HEK293 (cell line): ENCODE results near the gene SUPT3H.

Experiments
- CTCF ChIA-PET: fragments of 350-600 bp; formaldehyde crosslinking; extraction: SDS; loops from one replicate; lab custom pipeline; 2021; ENCODE audit warnings: antibody characterized with exemption; lab: Yijun Ruan, JAX
- POLR2A ChIA-PET: fragments of 300-600 bp; formaldehyde crosslinking; extraction: SDS; loops from one replicate; lab custom pipeline; 2020; ENCODE audit warnings: antibody characterized with exemption, inconsistent platforms; lab: Yijun Ruan, JAX
- H3K27ac ChIP-seq: fragments of 200-500 bp; sonication (Bioruptor generic); 2 replicates; pipeline ENCODE4 v1.5.1; 2014; ENCODE audit warnings: low read depth, low read length, control low read depth, inconsistent platforms; ENCODE audit errors: extremely low read depth
- H3K36me3 ChIP-seq, 2 experiments: fragments of 200-500 bp in 1 of 2; sonication (Bioruptor generic) in 1 of 2; 1 replicate in 1 of 2; 2 replicates in 1 of 2; pipeline ENCODE4 v1.5.1; 2014 to 2017; ENCODE audit warnings: inconsistent platforms in 2 of 2, low read length in 2 of 2; ENCODE audit not compliant: control insufficient read depth in 2 of 2, insufficient read depth in 1 of 2
- H3K4me1 ChIP-seq: fragments of 200-500 bp; sonication (Bioruptor generic); 2 replicates; pipeline ENCODE4 v1.5.1; 2014; ENCODE audit warnings: mild to moderate bottlenecking, low read length, inconsistent platforms; ENCODE audit not compliant: control insufficient read depth, insufficient read depth
- H3K4me3 ChIP-seq: 2 replicates; pipeline ENCODE4 v1.5.1; 2011; ENCODE audit warnings: low read depth, mild to moderate bottlenecking, control low read depth, low read length, moderate library complexity
- H3K9me3 ChIP-seq: fragments of 200-500 bp; sonication (Bioruptor generic); 2 replicates; pipeline ENCODE4 v1.5.1; 2014; ENCODE audit warnings: low read depth, low read length, inconsistent platforms; ENCODE audit not compliant: control insufficient read depth, insufficient read depth
- GLIS2 ChIP-seq: fragments of 450-650 bp; formaldehyde crosslinking; IDR thresholded peaks from 2 replicates; pipeline ENCODE4 v1.5.1; 2016; ENCODE audit warnings: missing biosample characterization, missing genetic modification characterization
- KLF9 ChIP-seq: fragments of 450-650 bp; formaldehyde crosslinking; IDR thresholded peaks from 2 replicates; pipeline ENCODE4 v1.5.1; 2016; ENCODE audit warnings: missing biosample characterization, missing genetic modification characterization, low read depth
- SP2 ChIP-seq: fragments of 450-650 bp; formaldehyde crosslinking; IDR thresholded peaks from 2 replicates; pipeline ENCODE4 v1.5.1; 2016; ENCODE audit warnings: missing biosample characterization, missing genetic modification characterization
- ZBTB20 ChIP-seq: fragments of 450-650 bp; formaldehyde crosslinking; IDR thresholded peaks from 2 replicates; pipeline ENCODE4 v1.5.1; 2016; ENCODE audit warnings: missing biosample characterization, missing genetic modification characterization
- ZBTB6 ChIP-seq: fragments of 450-650 bp; formaldehyde crosslinking; IDR thresholded peaks from 2 replicates; pipeline ENCODE4 v1.5.1; 2017; ENCODE audit warnings: missing biosample characterization, missing genetic modification characterization
- ZNF211 ChIP-seq: fragments of 450-650 bp; formaldehyde crosslinking; IDR thresholded peaks from 2 replicates; pipeline ENCODE4 v1.5.1; 2016; ENCODE audit warnings: low read depth, missing biosample characterization, missing genetic modification characterization
- ZNF292 ChIP-seq: fragments of 450-650 bp; formaldehyde crosslinking; IDR thresholded peaks from 2 replicates; pipeline ENCODE4 v1.5.1; 2016; ENCODE audit warnings: low read depth, missing biosample characterization, missing genetic modification characterization, borderline replicate concordance
- ZNF341 ChIP-seq: fragments of 450-650 bp; formaldehyde crosslinking; IDR thresholded peaks from 2 replicates; pipeline ENCODE4; 2016; ENCODE audit warnings: low read depth, missing biosample characterization, missing genetic modification characterization
- ZNF433 ChIP-seq: fragments of 450-650 bp; formaldehyde crosslinking; IDR thresholded peaks from 2 replicates; pipeline ENCODE4 v1.5.1; 2016; ENCODE audit warnings: missing biosample characterization, missing genetic modification characterization, low read depth
- ZNF449 ChIP-seq: fragments of 450-650 bp; formaldehyde crosslinking; IDR thresholded peaks from 2 replicates; pipeline ENCODE4 v1.5.1; 2017; ENCODE audit warnings: missing biosample characterization, mild to moderate bottlenecking, missing genetic modification characterization, moderate library complexity
- ZNF488 ChIP-seq: fragments of 450-650 bp; formaldehyde crosslinking; IDR thresholded peaks from 2 replicates; pipeline ENCODE4 v1.5.1; 2016; ENCODE audit warnings: missing biosample characterization, missing genetic modification characterization
- ZNF501 ChIP-seq: fragments of 450-650 bp; formaldehyde crosslinking; IDR thresholded peaks from 2 replicates; pipeline ENCODE4 v1.5.1; 2016; ENCODE audit warnings: missing biosample characterization, missing genetic modification characterization
- ZNF544 ChIP-seq: fragments of 450-650 bp; formaldehyde crosslinking; IDR thresholded peaks from 2 replicates; pipeline ENCODE4 v1.5.0; 2017; ENCODE audit warnings: missing biosample characterization, missing genetic modification characterization
- ZNF548 ChIP-seq: fragments of 450-650 bp; formaldehyde crosslinking; IDR thresholded peaks from 2 replicates; pipeline ENCODE4 v1.5.1; 2016; ENCODE audit warnings: missing biosample characterization, missing genetic modification characterization
- ZNF555 ChIP-seq: fragments of 450-650 bp; formaldehyde crosslinking; conservative IDR thresholded peaks from 2 replicates; pipeline ENCODE4 v1.5.1; 2017; ENCODE audit warnings: missing biosample characterization, mild to moderate bottlenecking, missing genetic modification characterization, inconsistent platforms
- ZNF560 ChIP-seq: fragments of 450-650 bp; formaldehyde crosslinking; IDR thresholded peaks from 2 replicates; pipeline ENCODE4 v1.5.1; 2017; ENCODE audit warnings: missing biosample characterization, missing genetic modification characterization, borderline replicate concordance
- ZNF701 ChIP-seq: fragments of 450-650 bp; formaldehyde crosslinking; IDR thresholded peaks from 2 replicates; pipeline ENCODE4 v1.5.1; 2016; ENCODE audit warnings: missing biosample characterization, missing genetic modification characterization
- ZNF707 ChIP-seq: fragments of 450-650 bp; formaldehyde crosslinking; IDR thresholded peaks from 2 replicates; pipeline ENCODE4 v1.5.1; 2016; ENCODE audit warnings: missing biosample characterization, missing genetic modification characterization
- ZNF747 ChIP-seq: fragments of 450-650 bp; formaldehyde crosslinking; IDR thresholded peaks from 2 replicates; pipeline ENCODE4 v1.5.1; 2016; ENCODE audit warnings: missing biosample characterization, missing genetic modification characterization
- ZNF768 ChIP-seq: fragments of 450-650 bp; formaldehyde crosslinking; IDR thresholded peaks from 2 replicates; pipeline ENCODE4 v1.5.1; 2018; ENCODE audit warnings: missing biosample characterization, mild to moderate bottlenecking, missing genetic modification characterization
- ZNF776 ChIP-seq: fragments of 450-650 bp; formaldehyde crosslinking; IDR thresholded peaks from 2 replicates; pipeline ENCODE4 v1.5.0; 2017; ENCODE audit warnings: missing biosample characterization, missing genetic modification characterization, borderline replicate concordance
- ZXDB ChIP-seq: fragments of 450-650 bp; formaldehyde crosslinking; IDR thresholded peaks from 2 replicates; pipeline ENCODE4 v1.5.1; 2016; ENCODE audit warnings: missing biosample characterization, missing genetic modification characterization
- TF ChIP-seq, protein P1 (sequence below): fragments of 450-650 bp; formaldehyde crosslinking; IDR thresholded peaks from 2 replicates; pipeline ENCODE4 v1.5.1; 2016; ENCODE audit warnings: missing biosample characterization, missing genetic modification characterization
- TF ChIP-seq, protein P2 (sequence below): fragments of 450-650 bp; IDR thresholded peaks from 2 replicates; pipeline ENCODE4 v1.5.1; 2018; ENCODE audit warnings: missing biosample characterization, missing genetic modification characterization
- TF ChIP-seq, protein P3 (sequence below): fragments of 450-650 bp; formaldehyde crosslinking; IDR thresholded peaks from 2 replicates; pipeline ENCODE4 v1.5.1; 2016; ENCODE audit warnings: missing biosample characterization, missing genetic modification characterization
- TF ChIP-seq, protein P4 (sequence below): fragments of 450-650 bp; formaldehyde crosslinking; IDR thresholded peaks from 2 replicates; pipeline ENCODE4 v1.5.1; 2016; ENCODE audit warnings: missing biosample characterization, missing genetic modification characterization

The SUPT3H gene

GRCh38 chr6:44809258-44809657 lies 568.5 kb downstream of the SUPT3H start:
- no peak overlapping the region for H3K27ac ChIP-seq
- CTCF ChIA-PET = interaction anchor here (1.1 kb wide), 1 partner anchor 8 kb away, joined by 4 read pairs; no protein-coding TSS in a partner anchor
- POLR2A ChIA-PET = no interaction called here
- no peaks in the 10 kb centered on the region for H3K36me3 ChIP-seq
- TF ChIP-seq, protein P1, sequence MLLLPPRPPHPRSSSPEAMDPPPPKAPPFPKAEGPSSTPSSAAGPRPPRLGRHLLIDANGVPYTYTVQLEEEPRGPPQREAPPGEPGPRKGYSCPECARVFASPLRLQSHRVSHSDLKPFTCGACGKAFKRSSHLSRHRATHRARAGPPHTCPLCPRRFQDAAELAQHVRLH (tag by site-specific recombination) = no peak
- no peak for TF ChIP-seq ZNF211 (tag by site-specific recombination)
- no peak for TF ChIP-seq ZNF701
- TF ChIP-seq ZNF747 (tag by site-specific recombination) = no peak
- no peak for TF ChIP-seq ZNF488 (tag by site-specific recombination)
- TF ChIP-seq ZNF341 (tag by site-specific recombination) = no peak
- TF ChIP-seq ZNF433 = no peak
- no peak for TF ChIP-seq ZNF555
- no peak for TF ChIP-seq ZNF776 (tag by site-specific recombination)
- TF ChIP-seq ZBTB6 = no peak
- TF ChIP-seq GLIS2 (tag by site-specific recombination) = no peak
- TF ChIP-seq, protein P2, sequence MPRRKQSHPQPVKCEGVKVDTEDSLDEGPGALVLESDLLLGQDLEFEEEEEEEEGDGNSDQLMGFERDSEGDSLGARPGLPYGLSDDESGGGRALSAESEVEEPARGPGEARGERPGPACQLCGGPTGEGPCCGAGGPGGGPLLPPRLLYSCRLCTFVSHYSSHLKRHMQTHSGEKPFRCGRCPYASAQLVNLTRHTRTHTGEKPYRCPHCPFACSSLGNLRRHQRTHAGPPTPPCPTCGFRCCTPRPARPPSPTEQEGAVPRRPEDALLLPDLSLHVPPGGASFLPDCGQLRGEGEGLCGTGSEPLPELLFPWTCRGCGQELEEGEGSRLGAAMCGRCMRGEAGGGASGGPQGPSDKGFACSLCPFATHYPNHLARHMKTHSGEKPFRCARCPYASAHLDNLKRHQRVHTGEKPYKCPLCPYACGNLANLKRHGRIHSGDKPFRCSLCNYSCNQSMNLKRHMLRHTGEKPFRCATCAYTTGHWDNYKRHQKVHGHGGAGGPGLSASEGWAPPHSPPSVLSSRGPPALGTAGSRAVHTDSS = no peak
- TF ChIP-seq ZNF548 (tag by site-specific recombination) = no peak
- TF ChIP-seq, all 188 proteins: peak for 0
- Histone ChIP-seq H3K9me3 (no peaks in the 10 kb centered on the region), H3K4me1 (peaks cover 7% of the 10 kb centered on the region), H3K4me3 (no peak overlapping the region)

GRCh38 chr6:44808148-44808547 lies 569.6 kb downstream of the SUPT3H start:
- no peaks in the 10 kb centered on the region for H3K9me3 ChIP-seq
- H3K36me3 ChIP-seq = no peaks in the 10 kb centered on the region
- ChIA-PET POLR2A (no interaction called here), CTCF (interaction anchor here (0.6 to 1.1 kb wide), 2 partner anchors 152 to 335 kb away, joined by 3 read pairs; no protein-coding TSS in a partner anchor)
- H3K4me3 ChIP-seq = no peak overlapping the region
- H3K4me1 ChIP-seq = peaks cover 7% of the 10 kb centered on the region
- H3K27ac ChIP-seq = no peak overlapping the region
- TF ChIP-seq ZBTB20 (no peak), ZXDB (tag by site-specific recombination) (no peak), ZNF501 (tag by site-specific recombination) (no peak), SP2 (tag by site-specific recombination) (no peak), ZNF544 (tag by site-specific recombination) (no peak), ZNF560 (tag by site-specific recombination) (no peak), ZNF707 (tag by site-specific recombination) (no peak), ZNF292 (tag by site-specific recombination) (no peak), ZNF768 (tag by site-specific recombination) (no peak), KLF9 (tag by site-specific recombination) (no peak), ZNF449 (no peak)
- TF ChIP-seq, protein P3, sequence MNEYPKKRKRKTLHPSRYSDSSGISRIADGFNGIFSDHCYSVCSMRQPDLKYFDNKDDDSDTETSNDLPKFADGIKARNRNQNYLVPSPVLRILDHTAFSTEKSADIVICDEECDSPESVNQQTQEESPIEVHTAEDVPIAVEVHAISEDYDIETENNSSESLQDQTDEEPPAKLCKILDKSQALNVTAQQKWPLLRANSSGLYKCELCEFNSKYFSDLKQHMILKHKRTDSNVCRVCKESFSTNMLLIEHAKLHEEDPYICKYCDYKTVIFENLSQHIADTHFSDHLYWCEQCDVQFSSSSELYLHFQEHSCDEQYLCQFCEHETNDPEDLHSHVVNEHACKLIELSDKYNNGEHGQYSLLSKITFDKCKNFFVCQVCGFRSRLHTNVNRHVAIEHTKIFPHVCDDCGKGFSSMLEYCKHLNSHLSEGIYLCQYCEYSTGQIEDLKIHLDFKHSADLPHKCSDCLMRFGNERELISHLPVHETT (tag by site-specific recombination) = no peak
- TF ChIP-seq, protein P4, sequence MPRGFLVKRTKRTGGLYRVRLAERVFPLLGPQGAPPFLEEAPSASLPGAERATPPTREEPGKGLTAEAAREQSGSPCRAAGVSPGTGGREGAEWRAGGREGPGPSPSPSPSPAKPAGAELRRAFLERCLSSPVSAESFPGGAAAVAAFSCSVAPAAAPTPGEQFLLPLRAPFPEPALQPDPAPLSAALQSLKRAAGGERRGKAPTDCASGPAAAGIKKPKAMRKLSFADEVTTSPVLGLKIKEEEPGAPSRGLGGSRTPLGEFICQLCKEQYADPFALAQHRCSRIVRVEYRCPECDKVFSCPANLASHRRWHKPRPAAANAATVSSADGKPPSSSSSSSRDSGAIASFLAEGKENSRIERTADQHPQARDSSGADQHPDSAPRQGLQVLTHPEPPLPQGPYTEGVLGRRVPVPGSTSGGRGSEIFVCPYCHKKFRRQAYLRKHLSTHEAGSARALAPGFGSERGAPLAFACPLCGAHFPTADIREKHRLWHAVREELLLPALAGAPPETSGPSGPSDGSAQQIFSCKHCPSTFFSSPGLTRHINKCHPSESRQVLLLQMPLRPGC (tag by site-specific recombination) = no peak
- TF ChIP-seq, protein P1 (tag by site-specific recombination) = no peak
